CD4-positive, alpha-beta T cell (primary cell): ENCODE measurements around the gene RET. TPM values are rescaled to one million over a fixed set of nuclear protein-coding genes. Genes with fewer than 3 reads are reported as not detected.

Source experiments
- ATAC-seq: fragments of 200-7000 bp; cut with Tn5 transposase; one replicate; pipeline ENCODE4 v1.10.0; 2022; ENCODE audit warnings: mild to moderate bottlenecking; ENCODE audit not compliant: poor library complexity
- CTCF ChIA-PET: fragments of 350-600 bp; sonication (Branson Sonifier 250); formaldehyde crosslinking; loops from one replicate; lab custom pipeline; 2021; ENCODE audit warnings: antibody characterized with exemption, inconsistent platforms; lab: Charles Lee
- POLR2A ChIA-PET: fragments of 350-600 bp; sonication (Branson Sonifier 250); formaldehyde crosslinking; loops from one replicate; lab custom pipeline; 2021; ENCODE audit warnings: antibody characterized with exemption, inconsistent platforms; lab: Charles Lee
- DNase-seq, 14 experiments: peaks; one replicate each; pipeline ENCODE4 v3.0.0-alpha.2; 2013 to 2020; ENCODE audit warnings: mixed read lengths in 2 of 14
- H3K27ac ChIP-seq, 2 donors: one replicate each; pipeline versions ENCODE4 v1.5.1 to v1.7.0; 2013; ENCODE audit warnings: low read length in 2 of 2, low read depth in 1 of 2, mild to moderate bottlenecking in 1 of 2
- H3K27me3 ChIP-seq, 2 experiments: 1 replicate in 1 of 2; 2 replicates in 1 of 2; pipeline versions ENCODE4 v1.6.1 to v1.7.0; 2013; ENCODE audit warnings: low read length in 2 of 2, control low read depth in 1 of 2, mild to moderate bottlenecking in 1 of 2, moderate library complexity in 1 of 2; ENCODE audit not compliant: insufficient read depth in 2 of 2, control insufficient read depth in 1 of 2
- H3K36me3 ChIP-seq: one replicate; pipeline ENCODE4 v1.6.1; 2013; ENCODE audit warnings: low read length, control low read depth; ENCODE audit not compliant: insufficient read depth
- H3K4me1 ChIP-seq: one replicate; pipeline ENCODE4 v1.6.1; 2013; ENCODE audit warnings: low read length, control low read depth; ENCODE audit not compliant: insufficient read depth
- H3K4me3 ChIP-seq: one replicate; pipeline ENCODE4 v1.5.1; 2013; ENCODE audit warnings: mild to moderate bottlenecking, low read length, moderate library complexity
- H3K9me3 ChIP-seq, 2 experiments: 1 replicate in 1 of 2; 2 replicates in 1 of 2; pipeline versions ENCODE4 v1.6.1 to v1.7.0; 2013; ENCODE audit warnings: low read length in 2 of 2, mild to moderate bottlenecking in 2 of 2, control low read depth in 1 of 2, moderate library complexity in 1 of 2; ENCODE audit not compliant: control insufficient read depth in 1 of 2, insufficient read depth in 1 of 2
- H3K27ac Mint-ChIP-seq: one replicate; pipeline ENCODE4 v1.8.0; 2020; ENCODE audit warnings: mixed read lengths
- H3K27me3 Mint-ChIP-seq: one replicate; pipeline ENCODE4 v1.8.0; 2021; ENCODE audit warnings: mixed read lengths
- H3K36me3 Mint-ChIP-seq: one replicate; pipeline ENCODE4 v1.8.0; 2021; ENCODE audit warnings: low read depth, mixed read lengths
- H3K4me1 Mint-ChIP-seq: one replicate; pipeline ENCODE4 v1.8.0; 2021; ENCODE audit warnings: low read depth, mixed read lengths
- H3K4me3 Mint-ChIP-seq: one replicate; pipeline ENCODE4 v1.8.0; 2020; ENCODE audit warnings: mild to moderate bottlenecking, mixed read lengths
- H3K9me3 Mint-ChIP-seq: one replicate; pipeline ENCODE4 v1.8.0; 2020; ENCODE audit warnings: mixed read lengths
- CTCF ChIP-seq: fragments of 200-600 bp; IDR thresholded peaks from one replicate; pipeline ENCODE4 v1.8.0; 2022; ENCODE audit warnings: antibody characterized with exemption, mild to moderate bottlenecking
- intact Hi-C, 2 experiments: fragments of 100-400 bp; cut with DNase I in 1 of 2; cut with micrococcal nuclease in 1 of 2; formaldehyde crosslinking; loops; one replicate each; pipeline versions ENCODE4 v1.15.1 to v1.9.0; 2023 to 2025; cut with DNase I, micrococcal nuclease
- total RNA-seq, 174 experiments: library from RNA in 2 of 174; stranded (reverse) in 2 of 174; gene quantifications; one replicate each; pipeline ENCODE4 v1.2.3 and lab custom pipeline; 2021 to 2026

The RET gene
- total RNA-seq, 2 experiments from 2014 or later: not detected

DNA sequence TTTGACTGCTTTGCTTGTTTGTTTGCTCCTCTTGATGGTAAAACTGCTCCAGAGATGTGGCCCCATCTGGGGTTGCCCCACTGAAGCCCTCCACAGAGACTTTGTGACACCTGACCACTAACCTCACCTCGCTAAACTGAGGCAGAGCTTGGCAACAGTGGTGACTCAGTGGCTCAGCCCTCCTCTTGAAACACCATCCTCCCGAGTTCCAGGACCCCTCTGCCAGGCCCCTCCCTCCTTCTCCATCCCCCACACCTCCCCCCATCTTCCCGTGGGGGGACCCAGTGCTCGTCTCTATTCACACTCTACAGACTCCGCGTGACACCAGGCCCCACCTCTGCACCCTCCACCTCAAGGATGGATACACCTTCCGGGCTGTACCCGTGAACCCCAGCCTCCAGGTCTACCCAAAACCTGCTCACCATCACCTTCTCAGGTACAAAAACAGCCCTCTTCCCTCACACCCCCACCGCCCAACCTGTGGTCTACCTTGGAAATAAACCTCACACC lies 19.0 kb upstream of the RET start:
- Histone ChIP-seq H3K27me3 (peaks cover 0 to 2% of the 10 kb centered on the region in 2 experiments), H3K27ac (no peak overlapping the region), H3K4me3 (no peak overlapping the region), H3K4me1 (no peaks in the 10 kb centered on the region), H3K9me3 (no peaks in the 10 kb centered on the region), H3K36me3 (no peaks in the 10 kb centered on the region)
- ChIA-PET POLR2A (no interaction called here), CTCF (no interaction called here)
- H3K4me3 Mint-ChIP-seq: no peak overlapping the region
- H3K27ac Mint-ChIP-seq: no peak overlapping the region
- TF ChIP-seq CTCF: no peak
- H3K9me3 Mint-ChIP-seq: no peaks in the 10 kb centered on the region
- no peaks in the 10 kb centered on the region for H3K4me1 Mint-ChIP-seq
- DNase-seq (no peak), ATAC-seq (no peak)
- H3K27me3 Mint-ChIP-seq: peaks cover 11% of the 10 kb centered on the region
- intact Hi-C loops: loop anchor here in 1 of 2 experiments (10.0 kb wide), 1 partner anchor 197 kb away; no protein-coding TSS in a partner anchor
- no peaks in the 10 kb centered on the region for H3K36me3 Mint-ChIP-seq

GRCh38 chr10:43058716-43059335 lies 18.0 kb upstream of the RET start:
- H3K36me3 Mint-ChIP-seq: no peaks in the 10 kb centered on the region
- H3K4me3 Mint-ChIP-seq: no peak overlapping the region
- ChIA-PET POLR2A (no interaction called here), CTCF (no interaction called here)
- Histone ChIP-seq H3K4me1 (no peaks in the 10 kb centered on the region), H3K27me3 (peaks cover 0 to 2% of the 10 kb centered on the region in 2 experiments), H3K36me3 (no peaks in the 10 kb centered on the region), H3K9me3 (no peaks in the 10 kb centered on the region), H3K27ac (no peak overlapping the region), H3K4me3 (no peak overlapping the region)
- DNase-seq (no peak), ATAC-seq (no peak)
- no peak for TF ChIP-seq CTCF
- intact Hi-C loops: loop anchor here in 1 of 2 experiments (10.0 kb wide), 1 partner anchor 196 kb away; no protein-coding TSS in a partner anchor
- H3K4me1 Mint-ChIP-seq: no peaks in the 10 kb centered on the region
- no peaks in the 10 kb centered on the region for H3K9me3 Mint-ChIP-seq
- H3K27me3 Mint-ChIP-seq: peaks cover 11% of the 10 kb centered on the region
- H3K27ac Mint-ChIP-seq: no peak overlapping the region

DNA sequence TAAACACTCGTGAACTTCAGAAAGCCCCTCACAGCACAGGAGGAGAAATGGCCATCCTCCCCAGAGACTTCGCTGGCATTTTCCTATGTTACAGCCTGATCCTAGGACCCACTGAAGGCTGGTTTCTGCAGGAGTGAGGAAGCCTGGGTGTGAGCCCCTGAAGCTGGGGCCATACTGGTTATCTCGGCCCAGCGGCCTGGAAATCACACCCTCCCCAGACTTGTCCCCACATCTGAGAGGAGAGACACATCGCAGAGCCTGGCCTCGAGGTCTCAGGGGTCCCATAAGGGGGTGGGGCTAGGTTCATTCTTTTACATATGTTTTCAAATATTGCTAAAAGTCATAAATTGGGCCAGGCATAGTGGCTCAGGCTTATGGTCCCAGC lies 17.5 kb upstream of the RET start:
- H3K27me3 Mint-ChIP-seq: peaks cover 11% of the 10 kb centered on the region
- Histone ChIP-seq H3K27me3 (peaks cover 0 to 2% of the 10 kb centered on the region in 2 experiments), H3K36me3 (no peaks in the 10 kb centered on the region), H3K4me1 (no peaks in the 10 kb centered on the region), H3K27ac (no peak overlapping the region), H3K9me3 (no peaks in the 10 kb centered on the region), H3K4me3 (no peak overlapping the region)
- no peaks in the 10 kb centered on the region for H3K4me1 Mint-ChIP-seq
- POLR2A ChIA-PET: no interaction called here
- intact Hi-C loops: loop anchor here in 1 of 2 experiments (10.0 kb wide), 1 partner anchor 195 kb away; no protein-coding TSS in a partner anchor
- ATAC-seq (no peak), DNase-seq (no peak)
- CTCF ChIA-PET: no interaction called here
- no peak overlapping the region for H3K4me3 Mint-ChIP-seq
- H3K27ac Mint-ChIP-seq: no peak overlapping the region
- TF ChIP-seq CTCF: no peak
- H3K9me3 Mint-ChIP-seq: no peaks in the 10 kb centered on the region
- H3K36me3 Mint-ChIP-seq: no peaks in the 10 kb centered on the region
